A549 treated with GW870086 at 1 μM for 4 hours (cell line): ENCODE results near the gene ALKBH2. TPM values are rescaled to one million over a fixed set of nuclear protein-coding genes. Genes with fewer than 3 reads are reported as not detected.

Experiments used
- total RNA-seq: library from RNA; stranded (reverse); fragments of 200-300 nt; extraction: Qiagen RNA extraction; gene quantifications from 5 replicates; pipeline ENCODE4 v1.2.3, GENCODE V29; 2022; ENCODE audit warnings: low read depth

Gene ALKBH2
- 43.0 to 52.4 TPM (median 46.9 TPM) in 5 replicates for total RNA-seq

GRCh38 chr12:109093022-109093918 lies at the start of gene ALKBH2:
TSS of gene ALKBH2 (minus strand) at chr12:109093472. CDS start at chr12:109092786, 686 bp downstream.

GRCh38 chr12:109115758-109116610 lies 22.7 kb upstream of the ALKBH2 start, which contains the start of gene ACACB:
TSS of gene ACACB (plus strand) at chr12:109116587. CDS start at chr12:109139406, 22,819 bp downstream.

GRCh38 chr12:109097435-109098182 lies 4.3 kb upstream of the ALKBH2 start, which contains the start of gene UNG:
TSS of gene UNG (plus strand) at chr12:109097597. CDS start at chr12:109097680, 83 bp downstream.

GRCh38 chr12:109052414-109053323 lies 40.6 kb downstream of the ALKBH2 start, which contains the start of gene USP30:
TSS of gene USP30 (plus strand) at chr12:109052576. CDS start at chr12:109052679, 103 bp downstream.

Other genes starting within 250 kb of the ALKBH2 start
- gene SSH1, start 235.9 kb downstream of the ALKBH2 start, total RNA-seq = 15.1 to 26.1 TPM (median 23.7 TPM) in 5 replicates
- not detected in 5 replicates for gene DAO, start 213.4 kb downstream of the ALKBH2 start, total RNA-seq
- gene SVOP, start 72.4 kb downstream of the ALKBH2 start, total RNA-seq = not detected in 5 replicates
- 6.3 to 10.1 TPM (median 8.6 TPM) in 5 replicates for gene USP30, start 40.9 kb downstream of the ALKBH2 start, total RNA-seq
- 81.1 to 85.2 TPM (median 82.8 TPM) in 5 replicates for gene UNG, start 4.1 kb upstream of the ALKBH2 start, total RNA-seq
- 9.1 to 15.6 TPM (median 11.2 TPM) in 5 replicates for gene ACACB, start 23.1 kb upstream of the ALKBH2 start, total RNA-seq
- gene FOXN4, start 215.8 kb upstream of the ALKBH2 start, total RNA-seq = 0.03 to 0.08 TPM (median 0.06 TPM) in 4 of 5 replicates, not detected in the other